HEK293T (cell line): ENCODE results near the gene BTG2.

Experiments
- ARNT ChIP-seq: fragments of 450-650 bp; IDR thresholded peaks from 2 replicates; pipeline ENCODE4 v1.6.1; 2017; ENCODE audit warnings: mild to moderate bottlenecking
- ELF4 ChIP-seq: fragments of 450-650 bp; IDR thresholded peaks from 2 replicates; pipeline ENCODE4 v1.6.1; 2017; ENCODE audit warnings: antibody characterized with exemption
- FOXA1 ChIP-seq: fragments of 450-650 bp; IDR thresholded peaks from 2 replicates; pipeline ENCODE4 v1.6.1; 2016; ENCODE audit warnings: mild to moderate bottlenecking
- FOXM1 ChIP-seq: fragments of 450-650 bp; IDR thresholded peaks from 2 replicates; pipeline ENCODE4 v1.6.1; 2017; ENCODE audit warnings: mild to moderate bottlenecking, borderline replicate concordance
- SP1 ChIP-seq: fragments of 450-650 bp; IDR thresholded peaks from 2 replicates; pipeline ENCODE4 v1.6.1; 2017

GRCh38 chr1:203306089-203306964 is 1.0 kb downstream of the BTG2 start:
- TF ChIP-seq SP1 (no peak), ARNT (no peak), FOXM1 (no peak), FOXA1 (no peak), ELF4 (no peak)
